B cell (primary cell): Measurements from ENCODE around the gene C3AR1. TPM values are rescaled to one million over a fixed set of nuclear protein-coding genes. Genes with fewer than 3 reads are reported as not detected.

Experiments
- ATAC-seq: fragments of 200-7000 bp; cut with Tn5 transposase; one replicate; pipeline ENCODE4 v1.10.0; 2021; ENCODE audit warnings: low read depth, mild to moderate bottlenecking, moderate number of reproducible peaks, moderate library complexity
- CTCF ChIA-PET: fragments of 350-600 bp; sonication (Branson Sonifier 250); formaldehyde crosslinking; loops from one replicate; lab custom pipeline; 2021; ENCODE audit warnings: antibody characterized with exemption, inconsistent platforms; lab: Charles Lee
- POLR2A ChIA-PET: fragments of 350-600 bp; sonication (Branson Sonifier 250); formaldehyde crosslinking; loops from one replicate; lab custom pipeline; 2021; ENCODE audit warnings: antibody characterized with exemption; lab: Charles Lee
- DNase-seq: peaks from one replicate; pipeline ENCODE4 v3.0.0; 2013
- H2AFZ ChIP-seq: 2 replicates; pipeline ENCODE4 v1.6.1; 2012; ENCODE audit warnings: mild to moderate bottlenecking, low read depth, low read length; ENCODE audit not compliant: insufficient read depth, poor library complexity, severe bottlenecking
- H3K27ac ChIP-seq, 2 donors: 1 replicate in 1 of 2; 2 replicates in 1 of 2; pipeline ENCODE4 v1.5.1; 2012 to 2013; ENCODE audit warnings: low read length in 2 of 2, mild to moderate bottlenecking in 2 of 2, moderate library complexity in 1 of 2
- H3K27me3 ChIP-seq, 4 experiments: fragments of 200-600 bp in 1 of 4; sonication (generic) in 1 of 4; replicated peaks in 1 of 4; 1 replicate in 2 of 4; 2 replicates in 2 of 4; pipeline versions ENCODE4 v1.6.1 to v1.7.0; 2013 to 2016; ENCODE audit warnings: low read length in 3 of 4, mild to moderate bottlenecking in 2 of 4, mixed read lengths in 1 of 4, moderate library complexity in 1 of 4; ENCODE audit not compliant: insufficient read depth in 4 of 4, control insufficient read depth in 3 of 4; ENCODE audit errors: control extremely low read depth in 1 of 4
- H3K36me3 ChIP-seq, 2 experiments: replicated peaks in 1 of 2; 1 replicate in 1 of 2; 2 replicates in 1 of 2; pipeline versions ENCODE4 v1.6.1 to v1.7.1; 2013; ENCODE audit warnings: low read length in 1 of 2; ENCODE audit not compliant: insufficient read depth in 2 of 2, control insufficient read depth in 1 of 2; ENCODE audit errors: control extremely low read depth in 1 of 2, extremely low read depth in 1 of 2
- H3K4me1 ChIP-seq, 2 donors: fragments of 200-600 bp in 1 of 2; sonication (generic) in 1 of 2; 1 replicate in 1 of 2; 2 replicates in 1 of 2; pipeline versions ENCODE4 v1.5.1 to v1.6.1; 2013 to 2017; ENCODE audit warnings: low read length in 2 of 2; ENCODE audit not compliant: control insufficient read depth in 2 of 2, insufficient read depth in 2 of 2
- H3K4me2 ChIP-seq: replicated peaks from 2 replicates; pipeline ENCODE3; 2012; ENCODE audit warnings: mild to moderate bottlenecking, low read depth, low read length; ENCODE audit not compliant: poor library complexity, severe bottlenecking
- H3K4me3 ChIP-seq, 5 experiments: fragments of 200-600 bp in 1 of 5; sonication (generic) in 1 of 5; 1 replicate in 3 of 5; 2 replicates in 2 of 5; pipeline versions ENCODE4 v1.5.1 to v1.7.0; 2011 to 2016; ENCODE audit warnings: low read length in 4 of 5, mild to moderate bottlenecking in 4 of 5, low read depth in 2 of 5, control low read depth in 1 of 5, moderate library complexity in 1 of 5; ENCODE audit not compliant: insufficient read depth in 1 of 5; ENCODE audit errors: control extremely low read depth in 1 of 5, extremely low read depth in 1 of 5
- H3K79me2 ChIP-seq: fragments of 200-600 bp; sonication (generic); one replicate; pipeline ENCODE4 v1.6.0; 2016; ENCODE audit warnings: low read length; ENCODE audit not compliant: control insufficient read depth, insufficient read depth
- H3K9ac ChIP-seq: fragments of 200-600 bp; sonication (generic); 2 replicates; pipeline ENCODE4 v1.6.1; 2017; ENCODE audit warnings: mild to moderate bottlenecking, low read length, moderate library complexity
- H3K9me3 ChIP-seq, 3 donors: one replicate each; pipeline versions ENCODE4 v1.6.1 to v1.7.1; 2013; ENCODE audit warnings: low read length in 2 of 3; ENCODE audit not compliant: control insufficient read depth in 2 of 3, insufficient read depth in 1 of 3; ENCODE audit errors: control extremely low read depth in 1 of 3
- H4K20me1 ChIP-seq: 2 replicates; pipeline ENCODE4 v1.6.0; 2012; ENCODE audit warnings: mild to moderate bottlenecking, low read length; ENCODE audit not compliant: insufficient read depth, control insufficient read depth, poor library complexity, severe bottlenecking
- H3K27ac Mint-ChIP-seq: one replicate; pipeline ENCODE4 v1.8.0; 2021; ENCODE audit warnings: mixed read lengths
- H3K27me3 Mint-ChIP-seq: one replicate; pipeline ENCODE4 v1.8.0; 2021; ENCODE audit warnings: mixed read lengths
- H3K4me1 Mint-ChIP-seq: one replicate; pipeline ENCODE4 v1.8.0; 2021; ENCODE audit warnings: mixed read lengths
- H3K4me3 Mint-ChIP-seq: one replicate; pipeline ENCODE4 v1.8.0; 2021; ENCODE audit warnings: mixed read lengths
- H3K9me3 Mint-ChIP-seq: one replicate; pipeline ENCODE4 v1.8.0; 2022; ENCODE audit warnings: mixed read lengths; ENCODE audit not compliant: insufficient read depth
- CTCF ChIP-seq: fragments of 200-600 bp; IDR thresholded peaks from one replicate; pipeline ENCODE4 v1.8.0; 2022; ENCODE audit warnings: antibody characterized with exemption, mild to moderate bottlenecking
- EZH2 ChIP-seq: IDR thresholded peaks from 2 replicates; pipeline ENCODE4 v1.6.1; 2012; ENCODE audit warnings: borderline replicate concordance, low read depth, mild to moderate bottlenecking, moderate library complexity, low read length; ENCODE audit not compliant: insufficient read depth, poor library complexity, severe bottlenecking
- WGBS: methylation state at CpG from one replicate; pipeline ENCODE4 v1.1.5; 2013; ENCODE audit warnings: missing lambda C conversion rate; ENCODE audit not compliant: insufficient coverage; 5-methylcytosine and 5-hydroxymethylcytosine counted together
- intact Hi-C: fragments of 100-400 bp; cut with micrococcal nuclease; formaldehyde crosslinking; loops from one replicate; pipeline ENCODE4 v1.10.0; 2022
- polyA plus RNA-seq: library from polyadenylated mRNA; depleted of rRNA; stranded (reverse); fragments of >200 nt; gene quantifications from 2 replicates; pipeline ENCODE4 v1.2.3, GENCODE V29; 2012
- total RNA-seq, 2 donors: library from RNA; stranded (reverse); fragments of 120-200 nt in 1 of 2; gene quantifications; 1 replicate in 1 of 2; 2 replicates in 1 of 2; pipeline versions ENCODE4 v1.2.3 to v1.2.4, GENCODE V29; 2013 to 2022

The C3AR1 gene
- total and polyA plus RNA-seq, 2 donors (not counting 1 experiment from before 2014, with no cell fraction given): 0.13 to 0.64 TPM

GRCh38 chr12:8096281-8096915 is 30.2 kb upstream of the C3AR1 start:
- H3K27ac Mint-ChIP-seq: no peak overlapping the region
- POLR2A ChIA-PET: no interaction called here

More at GRCh38 chr12:8096281-8096915, 30.2 kb upstream of the C3AR1 start:
- Histone ChIP-seq H4K20me1 (no peaks in the 10 kb centered on the region), H3K9ac (no peak overlapping the region), H3K4me3 (no peak overlapping the region), H3K79me2 (no peaks in the 10 kb centered on the region), H3K27ac (no peak overlapping the region), H3K4me2 (no peak overlapping the region), H3K36me3 (peaks cover 14 to 55% of the 10 kb centered on the region in 2 experiments), H3K9me3 (no peaks in the 10 kb centered on the region), H2AFZ (no peak overlapping the region), H3K4me1 (no peaks in the 10 kb centered on the region), H3K27me3 (no peaks in the 10 kb centered on the region)
- TF ChIP-seq EZH2 (no peak), CTCF (no peak)
- WGBS: no CpG with 5 or more reads among the region's 2 CpGs
- CTCF ChIA-PET: interaction anchor here (0.9 kb wide), 1 partner anchor 13 kb away, joined by 3 read pairs; no protein-coding TSS in a partner anchor
- intact Hi-C loops: no loop called here
- Mint-ChIP-seq H3K27me3 (no peaks in the 10 kb centered on the region), H3K9me3 (no peaks in the 10 kb centered on the region), H3K4me1 (no peaks in the 10 kb centered on the region), H3K4me3 (no peak overlapping the region)
- DNase-seq (no peak), ATAC-seq (no peak)
